ENCODE data around the gene HDAC11.

GRCh38 chr3:13505147-13506130, 25.3 kb downstream of the HDAC11 start:
- TF ChIP-seq FOS (IDR thresholded peaks at IDR 0.05; ENCODE audit: low read depth, low read length) (no peak), ELK1 (IDR thresholded peaks at IDR 0.05; ENCODE audit: borderline replicate concordance, low read depth, low read length) (no peak)

All from IMR-90 (cell line).